Measurements from ENCODE around the gene ZNF184.

GRCh38 chr6:27407153-27407814, 65.6 kb downstream of the ZNF184 start:
- no peak for TF ChIP-seq EZH2 (IDR thresholded peaks at IDR 0.05; ENCODE audit: low read length, unreplicated experiment)
- TF ChIP-seq CTCF (conservative IDR thresholded peaks at IDR 0.05; ENCODE audit: low read depth, low read length): no peak
- no peak for TF ChIP-seq EZH2phosphoT487 (IDR thresholded peaks at IDR 0.05; ENCODE audit: borderline replicate concordance, low read length)
